Measurements from ENCODE around the gene TUBB6. TPM values are rescaled to one million over a fixed set of nuclear protein-coding genes. Genes with fewer than 3 reads are reported as not detected.

Gene TUBB6
- total RNA-seq, 1 experiment from 2014 or later, result 125 TPM

GRCh38 chr18:12262748-12263147 is 45.3 kb upstream of the TUBB6 start:
- in situ Hi-C loops (cut with HindIII; ENCODE audit: low pct_unique_long_range_greater_than_20kb, low sequenced_read_pairs) (no loop called here), intact Hi-C loops (cut with micrococcal nuclease; ENCODE audit: unreplicated experiment) (no loop called here)
- no peak for ATAC-seq
- ChIA-PET POLR2A (interaction anchor here (0.6 kb wide), 1 partner anchor 8 kb away, joined by 3 read pairs; no protein-coding TSS in a partner anchor), CTCF (no interaction called here)
- no peak for DNase-seq (ENCODE audit: low read depth, low spot score)
- Histone ChIP-seq H3K36me3 (ENCODE audit: control insufficient read depth, insufficient read depth, low read length) (no peaks in the 10 kb centered on the region), H3K27me3 (ENCODE audit: control insufficient read depth, insufficient read depth, low read length) (no peaks in the 10 kb centered on the region), H3K9me3 (ENCODE audit: control insufficient read depth, insufficient read depth, low read depth, low read length) (no peaks in the 10 kb centered on the region), H3K4me1 (ENCODE audit: control insufficient read depth, insufficient read depth, low read length) (no peaks in the 10 kb centered on the region), H3K4me3 (ENCODE audit: low read depth in 2 of 2, low read length in 2 of 2) (no peak overlapping the region), H3K27ac (ENCODE audit: low read length) (no peak overlapping the region)
- TF ChIP-seq CTCF (IDR thresholded peaks at IDR 0.05) (no peak), SIN3A (IDR thresholded peaks at IDR 0.05; ENCODE audit: borderline replicate concordance, insufficient read depth, low read depth, low read length) (no peak), TCF7L2 (IDR thresholded peaks at IDR 0.05; ENCODE audit: low read depth, low read length) (no peak), POLR2AphosphoS5 (IDR thresholded peaks at IDR 0.05; ENCODE audit: low read depth, low read length) (no peak)
- TF ChIP-seq, protein P1, sequence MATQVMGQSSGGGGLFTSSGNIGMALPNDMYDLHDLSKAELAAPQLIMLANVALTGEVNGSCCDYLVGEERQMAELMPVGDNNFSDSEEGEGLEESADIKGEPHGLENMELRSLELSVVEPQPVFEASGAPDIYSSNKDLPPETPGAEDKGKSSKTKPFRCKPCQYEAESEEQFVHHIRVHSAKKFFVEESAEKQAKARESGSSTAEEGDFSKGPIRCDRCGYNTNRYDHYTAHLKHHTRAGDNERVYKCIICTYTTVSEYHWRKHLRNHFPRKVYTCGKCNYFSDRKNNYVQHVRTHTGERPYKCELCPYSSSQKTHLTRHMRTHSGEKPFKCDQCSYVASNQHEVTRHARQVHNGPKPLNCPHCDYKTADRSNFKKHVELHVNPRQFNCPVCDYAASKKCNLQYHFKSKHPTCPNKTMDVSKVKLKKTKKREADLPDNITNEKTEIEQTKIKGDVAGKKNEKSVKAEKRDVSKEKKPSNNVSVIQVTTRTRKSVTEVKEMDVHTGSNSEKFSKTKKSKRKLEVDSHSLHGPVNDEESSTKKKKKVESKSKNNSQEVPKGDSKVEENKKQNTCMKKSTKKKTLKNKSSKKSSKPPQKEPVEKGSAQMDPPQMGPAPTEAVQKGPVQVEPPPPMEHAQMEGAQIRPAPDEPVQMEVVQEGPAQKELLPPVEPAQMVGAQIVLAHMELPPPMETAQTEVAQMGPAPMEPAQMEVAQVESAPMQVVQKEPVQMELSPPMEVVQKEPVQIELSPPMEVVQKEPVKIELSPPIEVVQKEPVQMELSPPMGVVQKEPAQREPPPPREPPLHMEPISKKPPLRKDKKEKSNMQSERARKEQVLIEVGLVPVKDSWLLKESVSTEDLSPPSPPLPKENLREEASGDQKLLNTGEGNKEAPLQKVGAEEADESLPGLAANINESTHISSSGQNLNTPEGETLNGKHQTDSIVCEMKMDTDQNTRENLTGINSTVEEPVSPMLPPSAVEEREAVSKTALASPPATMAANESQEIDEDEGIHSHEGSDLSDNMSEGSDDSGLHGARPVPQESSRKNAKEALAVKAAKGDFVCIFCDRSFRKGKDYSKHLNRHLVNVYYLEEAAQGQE (IDR thresholded peaks at IDR 0.05; ENCODE audit: insufficient read depth in 1 of 2, low read depth in 2 of 2, low read length in 1 of 2), result no peak
- no TSS peak for BruUV-seq (replicated peaks)

GRCh38 chr18:12264864-12265263 is 43.2 kb upstream of the TUBB6 start:
- Histone ChIP-seq H3K27me3 (ENCODE audit: control insufficient read depth, insufficient read depth, low read length) (no peaks in the 10 kb centered on the region), H3K9me3 (ENCODE audit: control insufficient read depth, insufficient read depth, low read depth, low read length) (no peaks in the 10 kb centered on the region), H3K4me3 (ENCODE audit: low read depth in 2 of 2, low read length in 2 of 2) (no peak overlapping the region), H3K4me1 (ENCODE audit: control insufficient read depth, insufficient read depth, low read length) (no peaks in the 10 kb centered on the region), H3K27ac (ENCODE audit: low read length) (no peak overlapping the region), H3K36me3 (ENCODE audit: control insufficient read depth, insufficient read depth, low read length) (no peaks in the 10 kb centered on the region)
- BruUV-seq (replicated peaks), result no TSS peak
- no peak for DNase-seq (ENCODE audit: low read depth, low spot score)
- no peak for ATAC-seq
- ChIA-PET POLR2A (interaction anchor here (0.7 kb wide), 1 partner anchor 13 kb away, joined by 5 read pairs; no protein-coding TSS in a partner anchor), CTCF (no interaction called here)
- intact Hi-C loops (cut with micrococcal nuclease; ENCODE audit: unreplicated experiment) (no loop called here), in situ Hi-C loops (cut with HindIII; ENCODE audit: low pct_unique_long_range_greater_than_20kb, low sequenced_read_pairs) (no loop called here)
- TF ChIP-seq POLR2AphosphoS5 (IDR thresholded peaks at IDR 0.05; ENCODE audit: low read depth, low read length) (no peak), TCF7L2 (IDR thresholded peaks at IDR 0.05; ENCODE audit: low read depth, low read length) (no peak), SIN3A (IDR thresholded peaks at IDR 0.05; ENCODE audit: borderline replicate concordance, insufficient read depth, low read depth, low read length) (no peak), CTCF (IDR thresholded peaks at IDR 0.05) (no peak)
- TF ChIP-seq, protein P1 (IDR thresholded peaks at IDR 0.05; ENCODE audit: insufficient read depth in 1 of 2, low read depth in 2 of 2, low read length in 1 of 2), result no peak

All from Panc1 (cell line).